GM12874 (cell line): ENCODE measurements around the gene ZNF764.

ENCODE experiments used
- TF ChIP-seq, protein P1 (sequence below): IDR thresholded peaks from 2 replicates; pipeline ENCODE4 v1.5.1; 2011; ENCODE audit warnings: low read depth, mild to moderate bottlenecking, control low read depth, low read length, moderate library complexity; ENCODE audit not compliant: insufficient read depth

Gene ZNF764

DNA sequence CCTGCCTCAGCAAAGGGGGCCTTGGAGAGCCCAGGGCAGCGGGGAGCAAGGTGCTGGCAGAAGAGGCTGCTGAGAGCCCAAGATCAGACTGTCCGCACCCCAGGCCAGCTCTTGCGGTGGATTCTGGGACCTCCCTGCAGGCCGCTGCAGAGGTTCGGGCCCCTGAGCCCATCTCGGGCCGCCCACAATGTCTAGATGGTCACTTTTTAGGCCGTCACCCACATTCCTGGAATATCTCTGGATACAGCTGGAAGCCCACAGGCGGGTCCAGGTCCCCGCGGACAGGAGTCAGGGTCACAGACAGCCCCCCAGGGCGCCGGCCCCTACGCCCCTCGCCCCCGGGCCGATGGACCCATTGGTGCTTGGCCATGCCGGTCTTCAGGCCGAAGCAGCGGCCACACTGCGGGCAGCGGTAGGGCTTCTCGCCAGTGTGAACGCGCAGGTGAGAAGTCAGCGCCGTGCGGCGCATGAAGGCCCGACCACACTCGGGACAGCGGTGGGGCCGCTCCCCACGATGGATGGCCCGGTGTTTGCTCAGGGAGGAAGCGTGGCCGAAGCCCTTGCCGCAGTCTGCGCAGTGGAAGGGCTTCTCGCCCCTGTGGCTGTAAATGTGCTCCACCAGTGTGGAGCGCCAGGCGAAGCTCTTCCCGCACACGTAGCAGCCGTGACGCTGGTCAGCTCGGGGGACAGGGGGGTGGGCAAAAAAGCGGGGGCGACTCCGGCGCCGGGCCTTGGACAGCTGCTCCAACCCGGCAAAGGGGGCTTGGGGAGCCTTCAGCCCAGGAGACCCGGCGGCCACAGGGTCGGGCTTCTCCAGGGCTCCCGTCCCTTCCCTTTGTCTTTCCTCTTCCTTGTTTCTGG lies 25.7 kb downstream of the ZNF764 start:
- TF ChIP-seq, protein P1, sequence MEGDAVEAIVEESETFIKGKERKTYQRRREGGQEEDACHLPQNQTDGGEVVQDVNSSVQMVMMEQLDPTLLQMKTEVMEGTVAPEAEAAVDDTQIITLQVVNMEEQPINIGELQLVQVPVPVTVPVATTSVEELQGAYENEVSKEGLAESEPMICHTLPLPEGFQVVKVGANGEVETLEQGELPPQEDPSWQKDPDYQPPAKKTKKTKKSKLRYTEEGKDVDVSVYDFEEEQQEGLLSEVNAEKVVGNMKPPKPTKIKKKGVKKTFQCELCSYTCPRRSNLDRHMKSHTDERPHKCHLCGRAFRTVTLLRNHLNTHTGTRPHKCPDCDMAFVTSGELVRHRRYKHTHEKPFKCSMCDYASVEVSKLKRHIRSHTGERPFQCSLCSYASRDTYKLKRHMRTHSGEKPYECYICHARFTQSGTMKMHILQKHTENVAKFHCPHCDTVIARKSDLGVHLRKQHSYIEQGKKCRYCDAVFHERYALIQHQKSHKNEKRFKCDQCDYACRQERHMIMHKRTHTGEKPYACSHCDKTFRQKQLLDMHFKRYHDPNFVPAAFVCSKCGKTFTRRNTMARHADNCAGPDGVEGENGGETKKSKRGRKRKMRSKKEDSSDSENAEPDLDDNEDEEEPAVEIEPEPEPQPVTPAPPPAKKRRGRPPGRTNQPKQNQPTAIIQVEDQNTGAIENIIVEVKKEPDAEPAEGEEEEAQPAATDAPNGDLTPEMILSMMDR: no peak

DNA sequence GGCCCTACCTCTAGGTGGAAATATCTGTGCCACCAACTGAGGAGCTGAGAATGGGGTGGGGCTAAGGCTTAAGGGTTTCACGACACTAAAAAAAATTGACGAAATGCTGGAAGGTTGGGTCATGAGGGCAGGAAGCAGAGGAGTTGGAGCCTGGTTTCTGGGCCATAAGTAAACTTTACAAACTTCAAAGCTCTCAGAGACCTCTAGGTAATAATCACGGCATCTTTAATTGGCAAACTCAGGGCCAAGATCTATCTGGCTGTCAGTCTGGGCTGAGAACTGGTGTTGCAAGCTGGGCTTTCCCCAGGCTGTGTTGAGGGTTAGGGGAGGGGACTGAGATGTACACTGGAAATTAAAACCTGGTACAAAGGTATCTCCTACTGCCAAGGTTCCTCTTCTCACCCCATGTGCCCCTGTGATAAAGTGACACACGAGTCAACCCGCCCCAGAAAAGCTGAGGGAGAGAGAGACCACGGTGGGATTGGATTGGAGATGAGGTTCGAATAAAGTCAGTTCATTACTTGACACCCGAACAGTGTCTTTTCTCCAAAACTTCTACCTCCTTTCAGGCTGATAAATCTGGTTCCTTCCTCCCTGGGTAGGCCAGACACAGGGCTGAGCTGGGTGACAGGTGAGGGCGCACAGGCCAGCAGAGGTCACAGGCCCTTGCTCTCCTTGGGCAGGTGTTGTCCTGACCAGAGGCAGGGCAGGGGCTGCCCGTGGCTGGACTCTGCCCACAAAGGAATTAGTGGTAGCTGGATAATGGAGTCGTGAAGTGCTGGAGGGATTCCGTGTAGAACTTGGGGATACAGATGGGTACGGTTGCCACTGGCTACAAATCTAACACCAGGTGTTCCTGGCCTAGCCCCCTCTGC lies 27.8 kb downstream of the ZNF764 start:
- TF ChIP-seq, protein P1: no peak

DNA sequence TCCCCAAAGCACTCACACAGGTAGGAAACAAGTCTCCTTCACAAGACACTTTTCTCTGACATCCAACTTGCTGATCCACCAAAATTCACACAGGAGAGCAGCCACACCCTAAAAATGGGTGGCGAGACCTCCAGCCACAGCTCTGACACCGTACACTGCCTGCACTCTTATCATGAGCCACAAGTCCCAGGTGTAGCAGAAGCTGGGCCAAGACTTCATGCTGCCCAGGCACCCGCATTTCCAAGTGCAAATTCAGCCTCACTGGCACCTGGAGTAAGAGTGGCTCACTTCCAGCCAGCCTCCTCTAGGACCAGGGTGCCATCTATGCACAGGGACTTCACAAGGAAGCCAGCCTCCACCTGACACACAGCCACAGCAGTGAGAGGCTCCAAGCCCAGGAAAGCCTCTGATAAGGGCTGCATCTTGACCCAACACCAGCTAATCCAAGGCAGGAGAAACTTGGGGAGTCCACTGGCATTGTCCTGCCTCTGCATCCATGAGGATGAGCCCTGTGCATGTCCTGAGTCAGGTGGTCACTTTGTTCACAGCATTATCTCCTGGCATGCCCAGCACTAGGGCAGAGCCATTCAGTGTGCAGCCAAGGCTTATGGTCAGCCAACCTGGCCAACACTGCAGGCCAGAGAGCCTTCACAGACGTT lies 29.2 kb downstream of the ZNF764 start:
- TF ChIP-seq, protein P1: no peak

DNA sequence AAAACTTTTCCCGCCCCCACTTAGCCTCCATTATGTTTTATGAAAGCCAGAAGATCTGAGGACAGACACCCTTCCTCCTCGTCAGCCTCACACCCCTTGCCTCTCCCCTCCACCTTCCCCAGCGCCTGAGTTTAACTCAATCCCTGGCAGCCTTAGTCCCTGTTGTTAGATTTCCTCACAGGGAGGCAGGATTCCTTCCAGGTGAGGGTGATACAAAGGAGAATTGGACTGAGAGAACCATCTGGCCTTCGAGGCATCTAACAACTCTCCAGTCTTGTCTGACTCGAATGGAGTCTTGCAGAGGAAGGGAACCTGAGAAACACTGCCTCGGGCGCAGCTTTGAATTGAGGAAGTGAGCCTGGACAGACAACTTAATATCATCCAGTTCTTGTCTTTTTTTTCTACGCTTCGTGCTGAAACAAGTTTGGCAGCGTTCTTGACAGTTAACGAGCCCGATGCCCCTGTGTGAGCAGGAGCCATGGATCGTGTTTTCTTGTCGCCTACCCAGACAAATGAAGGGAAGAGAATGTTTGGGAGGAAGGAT lies 30.5 kb downstream of the ZNF764 start:
- TF ChIP-seq, protein P1: no peak

DNA sequence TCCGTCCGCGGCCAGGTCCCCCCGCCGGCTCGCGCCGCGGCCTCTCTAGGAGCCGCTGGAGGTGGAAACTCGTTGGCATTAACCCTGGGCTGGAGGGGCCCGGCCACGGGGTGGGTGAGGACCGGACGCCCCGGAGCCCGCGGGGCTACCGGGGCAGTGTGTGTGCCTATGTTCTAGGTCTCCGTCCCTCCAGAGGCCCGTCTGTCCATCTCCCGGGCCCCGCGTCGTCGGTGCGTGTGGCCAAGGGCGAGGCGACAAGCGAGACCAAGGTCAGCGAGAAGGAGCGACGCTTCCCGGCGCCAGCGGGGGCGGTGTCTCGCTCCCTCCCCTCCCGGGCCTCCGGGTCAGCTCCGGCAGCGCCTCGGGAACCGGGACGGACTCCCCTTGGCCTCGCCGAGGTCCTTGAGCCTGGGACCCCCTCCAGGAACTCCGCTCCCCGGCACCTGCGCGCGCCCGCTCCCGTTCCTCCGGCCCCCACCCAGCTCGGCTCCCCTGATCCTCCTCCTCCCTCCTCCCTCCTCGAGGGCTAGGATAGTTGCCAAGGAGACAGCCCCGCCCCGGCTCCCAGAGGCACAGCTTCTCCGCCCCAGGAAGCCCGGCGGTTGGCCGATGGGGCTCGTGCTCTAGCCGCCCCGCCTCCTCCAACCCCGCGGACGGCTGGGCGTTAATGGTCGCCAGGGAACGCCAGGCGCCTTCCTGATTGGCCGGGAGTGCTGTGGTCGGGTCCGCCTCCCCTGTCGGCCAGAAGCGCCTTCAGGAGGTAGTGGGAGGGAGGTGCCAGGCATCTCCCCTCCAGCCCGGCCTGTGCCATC lies 31.1 kb downstream of the ZNF764 start:
- TF ChIP-seq, protein P1: peak; percentile 57

DNA sequence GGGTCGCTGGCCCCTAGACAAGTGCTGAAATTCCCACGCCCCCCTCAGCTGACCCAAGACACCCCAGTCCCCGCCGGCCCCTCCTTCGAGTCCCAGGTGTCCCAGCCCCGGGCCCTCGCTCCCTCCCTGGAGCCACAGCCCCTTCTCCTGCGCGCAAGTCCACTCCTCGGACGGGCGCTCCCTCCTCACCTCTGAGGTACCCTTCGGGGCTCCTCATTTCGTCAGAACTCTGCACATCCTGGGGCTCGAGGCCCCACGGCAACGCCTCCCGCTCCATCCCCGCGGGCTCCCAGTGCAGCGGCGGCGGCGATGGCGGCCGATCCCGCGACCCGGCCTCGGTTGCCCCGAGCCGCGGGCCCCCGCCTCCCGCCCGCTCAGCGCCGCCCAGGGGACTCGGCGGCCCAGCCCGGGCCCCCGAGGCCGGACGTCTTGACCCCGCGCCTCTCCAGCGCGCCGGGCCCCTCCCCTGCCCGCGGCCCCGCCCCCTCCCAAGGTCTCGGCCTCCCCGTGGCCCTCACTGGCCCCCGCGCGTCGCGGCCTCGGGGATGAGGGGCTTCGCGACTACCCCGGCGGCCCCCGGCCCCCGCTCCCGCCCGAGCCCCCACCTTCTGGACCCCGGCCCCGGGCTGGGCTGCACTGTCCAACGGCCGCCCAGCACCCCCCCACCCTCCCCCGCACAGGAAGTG lies 31.9 kb downstream of the ZNF764 start, which contains the start of gene ZNF768:
TSS of gene ZNF768 (minus strand) at position 430 of the 686 bp plus-strand sequence. CDS start at position 277, 153 bp downstream.
- TF ChIP-seq, protein P1: no peak
